HG02970 (cell line): ENCODE results near the gene CTDSPL.

ENCODE experiments used
- ATAC-seq: cut with Tn5 transposase; IDR thresholded peaks from one replicate; pipeline ENCODE4 v1.9.1; 2021; ENCODE audit warnings: mild to moderate bottlenecking, moderate library complexity, moderate number of reproducible peaks; ENCODE audit not compliant: unreplicated experiment, low FRiP score

Gene CTDSPL

GRCh38 chr3:37852771-37853170 is 8.9 kb upstream of the CTDSPL start:
- no peak for ATAC-seq

GRCh38 chr3:37853691-37854413 is 7.8 kb upstream of the CTDSPL start:
- no peak for ATAC-seq

DNA sequence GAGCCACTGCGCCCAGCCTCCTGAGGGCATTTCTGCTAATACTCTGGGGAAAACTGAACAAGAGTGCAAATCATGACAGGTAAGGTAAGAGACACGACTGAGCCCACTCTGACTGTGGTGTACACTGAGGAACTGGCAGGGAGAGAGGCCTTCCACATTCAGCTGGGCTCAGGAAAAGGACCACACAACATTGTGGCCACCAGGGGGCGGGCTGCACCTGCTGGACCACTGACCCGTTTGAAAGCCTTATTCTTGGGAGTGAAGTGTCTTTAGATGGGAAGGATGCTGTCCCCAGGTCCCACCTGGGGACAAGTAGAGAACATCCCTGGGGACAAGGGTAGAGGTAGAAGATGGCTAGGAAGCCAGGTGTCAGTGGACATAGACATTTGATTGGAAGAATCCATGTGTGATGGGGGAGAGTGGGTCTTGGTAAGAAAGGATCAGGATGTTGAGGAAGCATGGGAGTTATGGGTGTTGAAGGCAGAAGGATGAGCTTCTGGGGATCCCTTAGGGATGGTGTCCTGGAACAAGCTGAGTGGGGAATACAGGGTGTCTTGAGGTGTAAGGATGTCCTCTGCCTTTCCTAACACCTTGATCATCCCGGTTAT is 6.2 kb upstream of the CTDSPL start:
- no peak for ATAC-seq

DNA sequence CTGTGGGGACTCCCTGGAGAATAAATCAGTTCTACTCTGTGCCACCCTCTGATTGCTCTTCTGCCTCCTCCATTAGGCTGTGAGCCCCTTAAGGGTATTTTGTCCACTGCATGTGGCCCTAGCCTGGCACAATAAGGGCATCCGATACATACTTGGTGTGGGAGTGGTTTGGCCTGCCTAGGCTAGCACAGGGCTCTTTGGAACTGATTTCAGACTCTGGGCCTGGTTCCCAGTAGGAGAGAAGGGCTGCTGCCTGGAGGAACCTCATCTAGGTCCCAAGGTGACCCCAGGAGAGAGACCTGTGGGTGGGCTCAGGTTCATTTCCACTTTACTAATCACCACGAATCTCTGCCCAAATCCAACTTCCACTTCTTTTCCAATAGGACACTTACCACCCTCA is 5.3 kb upstream of the CTDSPL start:
- no peak for ATAC-seq

GRCh38 chr3:37858742-37859141 is 2.9 kb upstream of the CTDSPL start:
- ATAC-seq, result no peak

- no peak for ATAC-seq
Observed at GRCh38 chr3:37859354-37859753, 2.3 kb upstream of the CTDSPL start.

GRCh38 chr3:37859908-37860199 is 1.8 kb upstream of the CTDSPL start:
- no peak for ATAC-seq

DNA sequence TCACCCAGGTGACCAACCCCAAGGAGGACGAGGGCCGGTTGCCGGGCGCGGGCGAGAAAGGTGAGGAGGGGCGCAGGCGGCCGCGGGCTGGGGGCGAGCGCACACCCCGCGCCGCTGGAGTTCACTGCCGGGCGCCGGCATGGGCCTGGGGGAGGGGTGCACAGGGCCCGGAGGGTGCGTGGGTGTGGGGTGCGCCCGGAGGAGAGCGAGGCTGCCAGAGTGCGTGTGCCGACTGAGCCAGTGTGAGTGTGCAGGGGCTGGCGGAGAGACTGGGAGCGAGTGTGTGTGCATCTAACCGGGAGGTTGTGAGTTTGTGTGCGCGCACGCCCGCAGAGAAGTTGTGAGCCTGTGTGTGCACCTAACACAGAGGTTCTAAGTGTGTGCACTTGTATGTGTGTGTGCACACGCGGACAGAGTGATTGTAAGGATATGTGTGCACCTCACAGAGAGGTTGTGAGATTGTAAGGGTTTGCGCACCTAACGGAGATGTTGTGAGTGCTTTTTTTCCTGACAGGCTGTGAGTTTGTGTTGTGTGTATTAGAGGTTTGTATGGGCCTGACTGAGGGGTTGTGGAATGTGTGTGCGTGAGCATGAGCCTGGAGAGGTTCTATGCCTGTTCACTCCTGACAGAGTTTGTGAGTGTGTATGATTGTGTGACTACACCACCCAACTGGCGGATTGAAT is 681 bp downstream of the CTDSPL start:
- no peak for ATAC-seq

DNA sequence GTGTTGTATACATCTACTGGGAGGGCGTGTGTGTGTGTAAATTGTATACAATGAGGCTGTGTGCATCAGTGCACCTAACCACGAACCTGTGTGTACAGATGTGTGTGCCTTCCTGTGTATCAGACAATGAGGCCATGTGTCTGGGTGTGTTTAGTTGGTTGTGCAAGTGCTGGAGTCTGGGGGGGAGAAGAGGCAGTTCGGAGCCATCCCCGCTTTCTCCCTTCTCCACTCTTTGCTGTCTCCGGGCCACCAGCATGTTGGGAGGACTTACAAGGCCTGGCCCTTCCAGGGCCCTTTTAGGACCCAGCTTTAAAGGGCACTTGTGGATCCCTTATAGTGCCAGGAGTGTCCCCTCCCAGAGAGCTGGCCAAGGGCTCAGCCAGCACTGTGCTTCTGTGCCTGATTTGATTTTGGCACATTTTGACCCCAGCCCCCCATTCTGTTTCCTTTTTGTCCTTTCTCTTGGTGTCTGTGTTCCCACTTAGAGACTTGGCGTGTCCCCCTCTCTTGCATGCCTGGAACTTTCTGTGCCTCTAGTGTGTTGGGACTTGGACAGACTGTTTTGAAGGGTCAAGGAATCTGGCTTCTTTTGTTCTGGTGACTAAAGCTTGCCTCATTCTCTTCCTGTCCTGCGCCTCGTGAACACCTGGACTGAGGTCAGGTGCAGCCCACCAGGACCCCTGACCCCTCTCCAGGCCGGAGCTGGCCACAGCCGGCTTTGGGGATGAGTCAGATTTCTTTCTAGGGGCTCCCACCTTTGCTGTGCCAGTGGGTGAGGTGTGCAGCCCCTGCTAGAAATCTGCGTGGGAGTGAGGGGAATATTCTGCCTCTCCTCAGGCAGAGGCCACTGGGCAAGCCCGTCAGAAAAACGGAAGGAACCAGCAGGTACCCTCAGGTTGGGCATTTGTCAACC is 1.5 kb downstream of the CTDSPL start:
- no peak for ATAC-seq

DNA sequence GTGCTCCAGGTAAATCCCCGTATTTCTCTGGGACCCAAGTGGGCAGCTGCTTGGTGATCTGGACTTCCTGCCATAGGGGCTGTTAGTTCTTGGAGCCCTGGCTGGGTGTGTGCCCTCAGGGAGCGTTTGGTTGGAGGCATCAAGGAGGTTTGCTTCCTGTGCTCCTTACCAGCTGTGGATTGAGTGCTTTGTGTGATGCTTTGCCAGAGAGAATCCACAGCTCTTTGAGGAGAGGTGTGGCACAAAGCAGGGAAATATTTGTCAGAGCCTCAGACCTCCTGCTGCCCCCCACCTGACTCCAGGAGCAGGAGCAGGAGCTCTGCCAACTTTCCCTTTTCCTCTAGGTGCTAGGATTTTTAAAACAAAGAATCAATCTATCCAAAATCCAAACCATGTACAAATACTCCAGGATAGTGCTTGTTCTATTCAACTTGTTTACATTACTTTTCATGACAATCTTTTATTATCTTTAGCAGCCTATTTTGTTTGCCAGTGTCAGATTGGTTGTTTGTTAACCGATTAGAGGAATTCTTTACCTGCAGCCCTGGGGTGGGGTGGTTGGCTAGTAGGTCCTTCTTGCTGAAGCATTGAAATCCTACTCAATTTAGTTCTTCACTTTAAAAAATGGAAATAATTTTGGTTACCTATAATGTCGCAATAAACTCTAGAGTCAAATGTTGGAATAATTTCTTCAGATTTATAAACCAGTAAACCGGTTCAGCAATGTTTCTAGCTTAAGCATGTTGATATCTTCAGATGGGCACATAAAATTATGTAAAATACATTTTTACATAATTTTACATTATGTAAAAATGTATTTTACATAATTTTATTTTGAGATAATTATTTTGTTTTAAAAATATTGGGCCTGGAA is 2.5 kb downstream of the CTDSPL start:
- no peak for ATAC-seq

- no peak for ATAC-seq
Observed at GRCh38 chr3:37864904-37865303, 3.2 kb downstream of the CTDSPL start.

DNA sequence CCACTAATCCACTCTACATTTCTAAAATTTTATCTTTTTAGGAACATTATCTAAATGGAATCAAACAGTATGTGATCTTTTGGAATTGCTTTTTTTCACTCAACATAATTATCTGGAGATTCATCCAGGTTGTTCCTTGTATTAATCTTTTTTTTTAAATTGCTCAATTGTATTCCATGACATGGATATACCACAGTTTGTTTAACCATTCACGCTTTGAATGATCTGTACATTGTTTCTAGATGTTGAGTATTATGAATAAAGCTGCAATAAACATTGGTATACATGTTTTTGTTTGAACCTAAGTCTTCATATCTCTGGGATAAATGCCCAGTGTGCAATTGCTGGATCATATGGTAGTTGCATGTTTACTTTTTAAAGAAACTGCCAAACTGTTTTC is 5.5 kb downstream of the CTDSPL start:
- ATAC-seq, result no peak

- no peak for ATAC-seq
Observed at GRCh38 chr3:37871858-37872257, 10.2 kb downstream of the CTDSPL start.

GRCh38 chr3:37872413-37873160 is 10.9 kb downstream of the CTDSPL start:
- ATAC-seq, result no peak

DNA sequence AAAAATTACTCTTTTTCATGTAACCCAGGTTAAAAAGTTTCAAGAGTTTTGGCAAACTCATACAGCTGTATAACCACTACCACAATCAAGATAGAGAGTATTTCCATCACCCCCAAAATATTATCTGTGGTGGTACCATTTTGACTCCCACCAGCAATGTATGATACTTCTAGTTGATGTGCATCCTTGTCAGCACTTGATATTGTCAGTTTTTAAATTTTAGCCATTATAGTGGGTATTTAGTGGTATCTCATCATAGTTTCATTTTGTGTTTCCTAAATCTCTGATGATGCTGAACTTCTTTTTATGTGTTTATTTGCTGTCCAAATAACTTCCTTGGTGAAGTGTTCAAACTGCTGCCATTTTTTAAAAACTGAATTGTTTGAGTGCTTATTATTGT is 14.6 kb downstream of the CTDSPL start:
- ATAC-seq, result no peak

GRCh38 chr3:37882711-37883110 is 21.0 kb downstream of the CTDSPL start:
- no peak for ATAC-seq

GRCh38 chr3:37885814-37886213 is 24.1 kb downstream of the CTDSPL start:
- no peak for ATAC-seq

- ATAC-seq, result no peak
Observed at GRCh38 chr3:37886395-37886794, 24.7 kb downstream of the CTDSPL start.

- ATAC-seq, result no peak
Observed at GRCh38 chr3:37887062-37887461, 25.4 kb downstream of the CTDSPL start.
